HepG2 (cell line): ENCODE measurements around the gene MED9. TPM values are rescaled to one million over a fixed set of nuclear protein-coding genes. Genes with fewer than 3 reads are reported as not detected.

Source experiments
- ADNP ChIP-seq: sonication (generic); formaldehyde crosslinking; IDR thresholded peaks from 2 replicates; pipeline ENCODE4 v1.4.0; 2020; ENCODE audit warnings: missing genetic modification reagents
- ATF1 ChIP-seq: IDR thresholded peaks from 2 replicates; pipeline ENCODE4 v1.6.1; 2016; ENCODE audit warnings: mild to moderate bottlenecking, control low read depth
- FOXJ3 ChIP-seq: sonication (generic); formaldehyde crosslinking; IDR thresholded peaks from 2 replicates; pipeline ENCODE4 v1.4.0; 2020; ENCODE audit warnings: missing genetic modification reagents, mild to moderate bottlenecking, borderline replicate concordance
- NKX3-1 ChIP-seq: sonication (generic); formaldehyde crosslinking; IDR thresholded peaks from 2 replicates; pipeline ENCODE4 v1.5.0; 2020; ENCODE audit warnings: missing genetic modification reagents
- NONO ChIP-seq, 2 experiments: fragments of 450-650 bp in 1 of 2; sonication (generic) in 1 of 2; formaldehyde crosslinking in 1 of 2; IDR thresholded peaks in 1 of 2; conservative IDR thresholded peaks in 1 of 2; 2 replicates each; pipeline versions ENCODE4 v1.6.1 to v1.8.0; 2017 to 2022; ENCODE audit warnings: mild to moderate bottlenecking in 1 of 2, missing genetic modification reagents in 1 of 2, moderate library complexity in 1 of 2
- NR1H2 ChIP-seq: sonication (generic); formaldehyde crosslinking; IDR thresholded peaks from 2 replicates; pipeline ENCODE4 v1.8.1; 2022; ENCODE audit warnings: low read depth, missing genetic modification reagents, borderline replicate concordance
- SALL2 ChIP-seq: sonication (generic); formaldehyde crosslinking; IDR thresholded peaks from 2 replicates; pipeline ENCODE4 v1.8.1; 2023; ENCODE audit warnings: mild to moderate bottlenecking, missing genetic modification reagents, inconsistent platforms
- SAP130 ChIP-seq: IDR thresholded peaks from 2 replicates; pipeline ENCODE4 v1.6.1; 2016; ENCODE audit warnings: low read depth
- SNAI1 ChIP-seq: sonication (generic); formaldehyde crosslinking; IDR thresholded peaks from 2 replicates; pipeline ENCODE4 v1.5.0; 2020; ENCODE audit warnings: mild to moderate bottlenecking, missing genetic modification reagents, borderline replicate concordance
- SNRNP70 ChIP-seq: fragments of 200-400 bp; formaldehyde crosslinking; IDR thresholded peaks from 2 replicates; pipeline ENCODE4 v1.6.1; 2017; ENCODE audit warnings: mild to moderate bottlenecking, low read depth, low read length, moderate library complexity
- SRF ChIP-seq: IDR thresholded peaks from 2 replicates; pipeline ENCODE4 v1.6.1; 2011; ENCODE audit warnings: mild to moderate bottlenecking, low read depth, low read length, moderate library complexity
- ZFP36L1 ChIP-seq: sonication (generic); formaldehyde crosslinking; IDR thresholded peaks from 2 replicates; pipeline ENCODE4 v1.8.0; 2022; ENCODE audit warnings: mild to moderate bottlenecking, missing genetic modification reagents, moderate library complexity
- ZFYVE20 ChIP-seq: sonication (generic); formaldehyde crosslinking; IDR thresholded peaks from 2 replicates; pipeline ENCODE4 v1.8.0; 2023; ENCODE audit warnings: low read depth, mild to moderate bottlenecking, moderate library complexity, missing genetic modification reagents, borderline replicate concordance
- ZNF329 ChIP-seq: sonication (generic); formaldehyde crosslinking; IDR thresholded peaks from 2 replicates; pipeline ENCODE4 v1.9.0; 2021; ENCODE audit warnings: low read depth, mild to moderate bottlenecking, missing genetic modification reagents
- ZNF724P ChIP-seq: sonication (generic); formaldehyde crosslinking; IDR thresholded peaks from 2 replicates; pipeline ENCODE4 v1.8.0; 2022; ENCODE audit warnings: missing genetic modification reagents, borderline replicate concordance
- ZSCAN9 ChIP-seq: IDR thresholded peaks from 2 replicates; pipeline ENCODE4 v1.6.1; 2016; ENCODE audit warnings: borderline replicate concordance
- polyA plus RNA-seq, 8 experiments: library from polyadenylated mRNA; depleted of rRNA in 3 of 8; stranded (reverse) in 7 of 8; unstranded in 1 of 8; fragments of >200 nt; fragmentation: Illumina TruSeq in 4 of 8; extraction: Trizol in 4 of 8; gene quantifications; 2 replicates each; pipeline versions ENCODE4 v1.2.1 to v1.2.3, GENCODE V29; 2011 to 2016; ENCODE audit warnings: low read depth in 4 of 8, missing spikeins in 1 of 8, mixed read lengths in 1 of 8; ENCODE audit not compliant: insufficient read depth in 1 of 8
- total RNA-seq, 5 experiments: library from RNA; depleted of rRNA; stranded (reverse); fragments of >200 nt; fragmentation: Illumina TruSeq; extraction: Trizol; gene quantifications; 2 replicates each; pipeline ENCODE4 v1.2.3, GENCODE V29; 2016; ENCODE audit warnings: low read depth in 1 of 5
- TF ChIP-seq, protein P1 (sequence below): sonication (generic); formaldehyde crosslinking; IDR thresholded peaks from 2 replicates; pipeline ENCODE4 v1.5.0; 2020; ENCODE audit warnings: mild to moderate bottlenecking, missing genetic modification reagents, borderline replicate concordance
- TF ChIP-seq, protein P2 (sequence below): sonication (generic); formaldehyde crosslinking; conservative IDR thresholded peaks from 2 replicates; pipeline ENCODE4 v1.4.0; 2020; ENCODE audit warnings: mild to moderate bottlenecking, missing genetic modification reagents, moderate library complexity

Gene MED9
- total and polyA plus RNA-seq, 2 of the 13 experiments (the other 11 are each of a cell fraction or from before 2014, with no cell fraction given): 11.9 to 15.1 TPM

DNA sequence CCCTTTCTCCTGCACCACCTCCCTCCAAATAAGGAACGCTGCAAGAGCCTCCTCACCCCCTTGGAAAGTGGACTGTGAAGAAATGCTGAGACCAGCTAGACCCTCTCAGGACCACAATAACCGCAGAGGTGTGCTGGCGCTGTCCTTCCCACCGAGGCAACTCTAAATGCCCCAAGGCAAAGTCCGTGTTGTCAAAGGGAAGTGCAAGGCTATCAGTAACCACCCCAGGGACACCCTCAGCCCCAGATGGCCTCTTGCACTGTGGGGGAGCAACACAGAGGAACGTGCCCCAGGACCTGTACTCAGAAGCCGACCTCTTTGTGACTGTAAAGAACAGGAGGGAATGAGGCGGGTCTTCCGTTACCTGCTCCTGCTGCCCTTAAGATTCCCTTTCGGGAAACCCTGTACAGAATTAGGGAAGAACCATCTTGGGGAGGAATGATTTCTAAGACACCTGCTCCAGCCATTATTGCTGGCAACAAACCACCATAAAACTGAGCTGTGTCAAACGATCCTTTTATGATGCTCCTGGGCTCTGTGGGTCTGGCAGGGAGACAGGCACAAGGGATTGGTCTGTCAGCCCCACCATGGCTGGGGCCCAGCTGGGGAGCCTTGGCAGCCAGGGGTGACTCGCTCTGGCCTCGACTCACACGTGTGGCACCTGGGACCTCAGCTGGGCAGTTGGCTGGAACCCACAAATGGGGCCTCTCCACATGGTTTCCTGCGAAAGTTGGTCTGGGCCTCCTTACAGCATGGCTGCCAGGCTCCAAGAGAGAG is 14.6 kb upstream of the MED9 start (continued):
- TF ChIP-seq ZNF329 (CRISPR knock-in tag): peak; percentile 61; the same call in 1 of the 2 replicates
- no peak for TF ChIP-seq NKX3-1 (CRISPR knock-in tag)
- TF ChIP-seq ZSCAN9 (CRISPR knock-in tag): no peak
- TF ChIP-seq SNAI1 (CRISPR knock-in tag): peak; percentile 68
- TF ChIP-seq, protein P1, sequence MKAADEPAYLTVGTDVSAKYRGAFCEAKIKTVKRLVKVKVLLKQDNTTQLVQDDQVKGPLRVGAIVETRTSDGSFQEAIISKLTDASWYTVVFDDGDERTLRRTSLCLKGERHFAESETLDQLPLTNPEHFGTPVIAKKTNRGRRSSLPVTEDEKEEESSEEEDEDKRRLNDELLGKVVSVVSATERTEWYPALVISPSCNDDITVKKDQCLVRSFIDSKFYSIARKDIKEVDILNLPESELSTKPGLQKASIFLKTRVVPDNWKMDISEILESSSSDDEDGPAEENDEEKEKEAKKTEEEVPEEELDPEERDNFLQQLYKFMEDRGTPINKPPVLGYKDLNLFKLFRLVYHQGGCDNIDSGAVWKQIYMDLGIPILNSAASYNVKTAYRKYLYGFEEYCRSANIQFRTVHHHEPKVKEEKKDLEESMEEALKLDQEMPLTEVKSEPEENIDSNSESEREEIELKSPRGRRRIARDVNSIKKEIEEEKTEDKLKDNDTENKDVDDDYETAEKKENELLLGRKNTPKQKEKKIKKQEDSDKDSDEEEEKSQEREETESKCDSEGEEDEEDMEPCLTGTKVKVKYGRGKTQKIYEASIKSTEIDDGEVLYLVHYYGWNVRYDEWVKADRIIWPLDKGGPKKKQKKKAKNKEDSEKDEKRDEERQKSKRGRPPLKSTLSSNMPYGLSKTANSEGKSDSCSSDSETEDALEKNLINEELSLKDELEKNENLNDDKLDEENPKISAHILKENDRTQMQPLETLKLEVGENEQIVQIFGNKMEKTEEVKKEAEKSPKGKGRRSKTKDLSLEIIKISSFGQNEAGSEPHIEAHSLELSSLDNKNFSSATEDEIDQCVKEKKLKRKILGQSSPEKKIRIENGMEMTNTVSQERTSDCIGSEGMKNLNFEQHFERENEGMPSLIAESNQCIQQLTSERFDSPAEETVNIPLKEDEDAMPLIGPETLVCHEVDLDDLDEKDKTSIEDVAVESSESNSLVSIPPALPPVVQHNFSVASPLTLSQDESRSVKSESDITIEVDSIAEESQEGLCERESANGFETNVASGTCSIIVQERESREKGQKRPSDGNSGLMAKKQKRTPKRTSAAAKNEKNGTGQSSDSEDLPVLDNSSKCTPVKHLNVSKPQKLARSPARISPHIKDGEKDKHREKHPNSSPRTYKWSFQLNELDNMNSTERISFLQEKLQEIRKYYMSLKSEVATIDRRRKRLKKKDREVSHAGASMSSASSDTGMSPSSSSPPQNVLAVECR (CRISPR knock-in tag): peak; percentile 46; the same call in 1 of the 2 replicates
- TF ChIP-seq SRF: no peak
- no peak for TF ChIP-seq SALL2
- TF ChIP-seq, protein P2, sequence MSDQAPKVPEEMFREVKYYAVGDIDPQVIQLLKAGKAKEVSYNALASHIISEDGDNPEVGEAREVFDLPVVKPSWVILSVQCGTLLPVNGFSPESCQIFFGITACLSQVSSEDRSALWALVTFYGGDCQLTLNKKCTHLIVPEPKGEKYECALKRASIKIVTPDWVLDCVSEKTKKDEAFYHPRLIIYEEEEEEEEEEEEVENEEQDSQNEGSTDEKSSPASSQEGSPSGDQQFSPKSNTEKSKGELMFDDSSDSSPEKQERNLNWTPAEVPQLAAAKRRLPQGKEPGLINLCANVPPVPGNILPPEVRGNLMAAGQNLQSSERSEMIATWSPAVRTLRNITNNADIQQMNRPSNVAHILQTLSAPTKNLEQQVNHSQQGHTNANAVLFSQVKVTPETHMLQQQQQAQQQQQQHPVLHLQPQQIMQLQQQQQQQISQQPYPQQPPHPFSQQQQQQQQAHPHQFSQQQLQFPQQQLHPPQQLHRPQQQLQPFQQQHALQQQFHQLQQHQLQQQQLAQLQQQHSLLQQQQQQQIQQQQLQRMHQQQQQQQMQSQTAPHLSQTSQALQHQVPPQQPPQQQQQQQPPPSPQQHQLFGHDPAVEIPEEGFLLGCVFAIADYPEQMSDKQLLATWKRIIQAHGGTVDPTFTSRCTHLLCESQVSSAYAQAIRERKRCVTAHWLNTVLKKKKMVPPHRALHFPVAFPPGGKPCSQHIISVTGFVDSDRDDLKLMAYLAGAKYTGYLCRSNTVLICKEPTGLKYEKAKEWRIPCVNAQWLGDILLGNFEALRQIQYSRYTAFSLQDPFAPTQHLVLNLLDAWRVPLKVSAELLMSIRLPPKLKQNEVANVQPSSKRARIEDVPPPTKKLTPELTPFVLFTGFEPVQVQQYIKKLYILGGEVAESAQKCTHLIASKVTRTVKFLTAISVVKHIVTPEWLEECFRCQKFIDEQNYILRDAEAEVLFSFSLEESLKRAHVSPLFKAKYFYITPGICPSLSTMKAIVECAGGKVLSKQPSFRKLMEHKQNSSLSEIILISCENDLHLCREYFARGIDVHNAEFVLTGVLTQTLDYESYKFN (CRISPR knock-in tag): peak; percentile 96
- no peak for TF ChIP-seq ZFP36L1 (CRISPR knock-in tag)
- TF ChIP-seq ZNF724P (CRISPR knock-in tag): 0 out of 2 replicates have a peak, but pooled peaks have one; percentile 33
- no peak for TF ChIP-seq SNRNP70
- no peak for TF ChIP-seq ZFYVE20 (CRISPR knock-in tag)
- TF ChIP-seq NR1H2 (CRISPR knock-in tag): no peak
- no peak for TF ChIP-seq FOXJ3 (CRISPR knock-in tag)
- TF ChIP-seq ADNP (CRISPR knock-in tag): no peak
- no peak for TF ChIP-seq ATF1 (CRISPR knock-in tag)
- no peak for TF ChIP-seq NONO (IDR thresholded peaks at IDR 0.05)
- TF ChIP-seq NONO (CRISPR knock-in tag; conservative IDR thresholded peaks at IDR 0.05): peak; percentile 87
- TF ChIP-seq SAP130 (CRISPR knock-in tag): peak; percentile 87
